ENCODE data around the gene PTGES3.
"Not testable (repeated sequence)": the region's sequence is repeated elsewhere in the genome, so short reads cannot be mapped to it uniquely, and the experiment has no call there.

Gene PTGES3

GRCh38 chr12:56688129-56688845 is at the start of gene PTGES3:
TSS of gene PTGES3 (minus strand) at chr12:56688284. CDS start at chr12:56687999, 285 bp downstream.
- peak; percentile 98 to 100 for DNase-seq

- peak; percentile 34 to 42 for DNase-seq
Observed at GRCh38 chr12:56728139-56728861, 40.2 kb upstream of the PTGES3 start.

GRCh38 chr12:56726196-56726675 is 38.2 kb upstream of the PTGES3 start:
- DNase-seq = not testable (repeated sequence)

DNA sequence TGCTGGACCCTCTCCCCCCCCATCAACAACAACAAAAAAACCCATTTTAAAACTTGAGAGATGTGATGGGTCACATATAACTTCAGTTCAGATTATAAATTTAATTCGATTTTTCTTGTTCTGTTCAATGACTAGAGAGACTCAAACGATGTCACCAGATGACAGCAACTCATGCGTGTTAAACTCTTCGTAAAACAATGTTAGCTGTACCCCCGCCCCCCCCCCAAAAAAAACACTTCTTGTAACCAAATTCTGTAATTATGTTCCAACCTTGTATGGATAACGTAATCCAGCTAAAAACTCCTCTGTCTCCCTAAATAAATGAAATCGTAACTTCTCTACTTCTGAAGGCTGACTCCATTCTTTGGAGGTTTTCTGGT is 37.6 kb upstream of the PTGES3 start:
- no peak for DNase-seq

DNA sequence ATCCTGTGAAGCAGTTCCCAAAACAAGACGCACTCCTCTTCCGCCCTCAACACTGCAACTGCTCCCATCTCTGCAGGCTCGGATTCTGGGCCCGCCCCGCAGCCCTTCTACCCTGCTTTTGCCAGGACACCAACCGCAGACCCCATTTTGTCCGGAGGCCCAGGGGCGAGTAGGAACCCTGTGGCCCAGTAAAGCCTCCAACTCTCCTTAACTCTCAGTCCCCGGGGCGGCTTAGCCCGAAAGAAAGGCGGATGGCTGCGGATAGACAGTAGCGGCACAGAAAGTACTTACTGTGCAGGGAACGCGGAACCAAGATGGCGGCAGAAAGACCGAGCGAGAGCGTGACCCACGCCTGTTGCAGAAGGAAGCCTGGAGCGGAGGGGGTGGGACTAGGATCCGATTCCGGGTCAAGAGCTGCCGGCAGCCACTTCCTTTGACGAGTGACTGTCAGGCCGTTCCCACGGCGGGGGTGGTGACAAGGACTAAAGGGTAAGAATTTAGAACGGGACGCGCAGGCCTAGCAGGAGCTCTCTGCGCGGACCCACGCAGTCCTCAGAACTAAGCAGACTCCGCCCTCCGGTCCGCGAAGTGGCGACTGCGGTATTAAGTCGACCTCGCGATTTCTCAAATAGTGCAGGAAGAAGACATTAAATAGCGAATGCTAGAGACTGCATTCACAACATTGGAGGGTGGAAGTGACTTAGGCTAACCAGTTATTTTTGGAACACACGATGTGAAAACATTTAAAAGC is 37.1 kb upstream of the PTGES3 start, which contains the start of gene NACA:
Gene NACA, minus strand, starts transcription at position 328 of the 751 bp plus-strand sequence. CDS start 778 bp downstream, outside the sequence.
- peak; percentile 99 for DNase-seq

DNA sequence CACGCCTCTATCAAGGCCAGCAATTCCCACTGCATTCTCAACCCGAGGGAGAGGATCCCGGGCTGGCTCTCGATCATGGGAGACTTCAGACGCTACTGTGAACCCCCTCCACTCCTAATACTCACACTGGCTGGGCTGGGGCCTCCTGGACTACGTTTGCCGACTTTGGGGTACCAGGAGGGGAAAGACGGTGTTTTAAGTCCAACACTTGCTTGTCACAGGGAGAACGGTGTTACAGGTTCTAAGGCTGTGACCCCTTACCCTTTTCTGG is 36.6 kb upstream of the PTGES3 start:
- DNase-seq = no peak

GRCh38 chr12:56723889-56724700 is 36.0 kb upstream of the PTGES3 start:
- DNase-seq = peak; percentile 29 to 30

DNA sequence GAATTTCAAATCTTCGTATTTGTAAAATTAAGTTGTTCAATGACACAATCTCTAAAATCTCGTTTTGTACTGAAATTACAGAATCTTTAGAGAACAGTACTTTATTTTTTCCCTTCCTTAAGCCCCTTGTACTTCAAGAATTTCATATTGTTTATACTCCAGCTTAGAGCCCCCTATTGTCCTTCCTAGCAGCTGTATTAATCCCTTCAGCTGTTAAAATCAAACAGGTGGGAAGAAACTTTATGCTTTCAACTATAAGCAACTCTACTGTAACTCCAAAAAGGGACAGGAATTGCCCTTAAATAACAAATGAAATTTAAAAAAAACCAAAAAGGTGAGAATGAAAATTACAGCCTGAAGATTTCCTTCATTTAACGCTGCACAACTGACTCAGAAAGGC is 35.3 kb upstream of the PTGES3 start:
- no peak for DNase-seq

- DNase-seq = no peak
Observed at GRCh38 chr12:56722832-56723231, 34.7 kb upstream of the PTGES3 start.

GRCh38 chr12:56721721-56722120 is 33.6 kb upstream of the PTGES3 start:
- DNase-seq = no peak

DNA sequence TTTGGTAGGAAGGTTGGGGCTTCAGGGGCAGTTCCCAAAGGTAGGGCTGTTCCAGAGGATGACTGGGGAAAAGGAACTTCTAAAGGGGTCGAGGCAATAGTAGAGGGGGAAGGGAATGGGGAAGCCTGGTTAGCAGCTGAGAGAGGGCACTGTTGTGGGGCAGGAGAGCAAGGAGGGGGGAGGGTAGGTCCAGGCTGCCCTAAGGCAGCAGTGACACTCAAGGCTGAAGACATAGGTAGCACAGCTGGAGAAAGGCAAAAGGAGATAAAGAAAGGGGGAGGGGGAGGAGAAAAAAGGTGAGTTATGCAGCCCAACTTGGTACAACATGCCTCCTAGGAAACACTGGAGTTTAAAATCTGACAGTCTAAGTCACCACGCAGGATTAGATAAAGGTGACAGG is 33.1 kb upstream of the PTGES3 start:
- DNase-seq = no peak

GRCh38 chr12:56720731-56721151 is 32.7 kb upstream of the PTGES3 start:
- DNase-seq = peak; percentile 27 to 55

- DNase-seq = no peak
Observed at GRCh38 chr12:56719056-56719455, 31.0 kb upstream of the PTGES3 start.

GRCh38 chr12:56718636-56719035 is 30.6 kb upstream of the PTGES3 start:
- no peak for DNase-seq

DNA sequence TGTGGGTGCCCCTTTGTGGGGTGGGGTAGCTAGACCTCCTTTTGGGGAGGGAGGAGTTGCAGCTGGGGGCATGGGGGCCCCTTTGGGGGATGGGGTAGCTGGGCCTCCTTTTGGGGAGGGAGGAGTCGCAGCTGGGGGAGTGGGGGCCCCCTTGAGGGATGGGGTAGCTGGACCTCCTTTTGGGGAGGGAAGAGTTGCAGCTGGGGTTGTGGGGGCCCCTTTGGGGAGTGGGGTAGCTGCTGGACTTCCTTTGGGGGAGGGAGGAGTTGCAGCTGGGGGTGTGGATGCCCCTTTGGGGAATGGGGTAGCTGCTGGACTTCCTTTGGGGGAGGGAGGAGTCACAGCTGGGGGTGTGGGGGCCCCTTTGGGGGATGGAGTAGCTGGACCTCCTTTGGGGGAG is 30.1 kb upstream of the PTGES3 start:
- DNase-seq = no peak

DNA sequence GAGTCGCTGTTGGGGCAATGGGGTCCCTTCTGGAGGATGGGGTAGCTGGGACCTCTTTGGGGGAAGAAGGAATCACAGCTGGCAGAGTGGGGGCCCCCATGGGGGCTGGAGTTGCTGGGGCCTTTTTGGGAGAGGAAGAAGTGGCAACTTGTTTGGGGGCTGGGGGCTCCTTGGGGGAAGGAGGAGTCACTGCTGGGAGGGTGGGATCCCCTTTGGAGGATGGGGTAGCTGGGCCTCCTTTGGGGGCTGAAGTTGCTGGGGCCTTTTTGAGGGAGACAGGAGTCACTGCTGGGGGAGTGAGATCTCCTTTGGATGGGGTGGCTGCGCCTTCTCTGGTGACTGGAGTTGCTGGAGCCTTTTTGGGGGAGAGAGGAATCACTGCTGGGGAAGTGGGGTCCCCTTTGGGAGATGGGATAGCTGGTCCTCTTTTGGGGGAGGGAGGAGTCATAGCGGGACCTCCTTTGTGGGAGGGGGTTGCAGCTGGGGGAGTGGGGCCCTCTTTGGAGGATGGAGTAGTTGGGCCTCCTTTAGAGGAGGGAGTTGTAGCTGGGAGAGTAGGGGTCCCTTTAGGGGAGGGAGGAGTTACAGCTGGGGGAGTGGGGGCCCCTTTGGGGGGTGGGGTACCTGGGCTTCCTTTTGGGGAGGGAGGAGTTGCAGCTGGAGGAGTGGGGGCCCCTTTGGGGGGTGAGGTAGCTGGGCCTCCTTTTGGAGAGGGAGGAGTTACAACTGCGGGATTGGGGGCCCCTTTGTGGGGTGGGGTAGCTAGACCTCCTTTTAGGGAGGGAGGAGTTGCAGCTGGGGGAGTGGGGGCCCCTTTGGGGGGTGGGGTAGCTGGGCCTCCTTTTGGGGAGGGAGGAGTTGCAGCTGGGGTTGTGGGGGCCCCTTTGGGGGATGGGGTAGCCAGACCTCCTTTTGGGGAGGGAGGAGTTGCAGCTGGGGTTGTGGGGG is 29.1 kb upstream of the PTGES3 start:
- DNase-seq = no peak

DNA sequence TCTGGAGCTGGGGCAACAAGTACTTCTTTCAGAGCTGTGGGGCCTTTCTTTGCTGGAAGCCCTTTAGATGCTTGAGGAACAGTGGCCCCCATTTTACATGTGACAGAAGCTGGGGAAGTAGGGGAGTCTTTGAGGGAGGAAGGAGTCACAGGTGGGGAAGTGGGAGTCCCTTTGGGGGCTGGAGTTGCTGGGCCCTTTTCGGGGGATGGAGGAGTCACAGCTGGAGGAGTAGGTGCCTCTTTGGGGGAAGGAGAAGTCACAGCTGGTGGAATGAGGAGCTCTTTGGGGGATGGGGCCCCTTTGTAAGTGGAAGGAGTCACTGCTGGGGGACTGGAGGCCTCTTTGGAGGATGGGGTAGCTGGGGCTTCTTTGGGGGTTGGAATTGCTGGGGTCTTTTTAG is 28.4 kb upstream of the PTGES3 start:
- DNase-seq = peak; percentile 51 to 57

DNA sequence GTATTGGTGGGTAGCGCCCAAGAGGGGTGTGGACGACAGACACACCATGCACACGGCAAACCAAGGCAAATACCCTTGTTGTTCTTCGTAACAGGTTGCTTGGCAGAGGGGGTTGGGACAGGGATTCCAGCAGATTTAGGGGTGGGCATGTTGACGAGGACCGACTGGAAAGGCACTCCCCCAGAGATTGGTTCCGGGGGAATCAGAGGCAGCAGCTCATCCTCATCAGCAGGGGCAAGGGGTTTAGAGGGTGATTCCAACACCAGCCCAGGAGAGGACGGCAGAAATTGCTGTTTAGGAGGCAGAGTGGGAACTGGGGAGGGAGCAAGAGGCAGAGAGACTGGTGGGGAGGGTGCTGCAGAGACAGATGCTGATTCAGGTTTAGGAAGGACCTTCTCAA is 27.7 kb upstream of the PTGES3 start:
- DNase-seq = no peak

- DNase-seq = no peak
Observed at GRCh38 chr12:56714431-56714929, 26.4 kb upstream of the PTGES3 start.

DNA sequence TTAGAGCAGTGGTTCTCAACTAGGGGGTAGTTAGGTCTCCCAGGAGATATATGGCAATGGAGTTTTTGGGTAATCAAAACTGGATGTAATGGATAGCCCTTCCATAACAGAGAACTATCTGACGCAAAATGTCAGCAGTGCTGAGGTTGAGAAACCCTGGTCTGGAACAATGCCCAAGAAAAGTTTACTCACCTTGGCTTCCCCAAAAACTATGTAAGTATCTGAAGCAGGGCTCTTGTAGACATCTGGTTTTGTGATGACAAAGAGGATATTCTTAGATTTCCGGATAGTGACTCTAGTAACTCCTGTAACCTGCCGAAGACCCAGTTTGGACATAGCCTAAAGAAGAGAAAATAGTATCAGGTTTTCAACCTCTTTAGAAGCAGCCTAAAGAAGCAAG is 25.3 kb upstream of the PTGES3 start:
- no peak for DNase-seq

GRCh38 chr12:56709759-56710376 is 21.8 kb upstream of the PTGES3 start:
- DNase-seq = no peak

All from Kasumi-1 (cell line).